ENCODE data around the gene TMPO. TPM values are rescaled to one million over a fixed set of nuclear protein-coding genes. Genes with fewer than 3 reads are reported as not detected.
"Not testable (repeated sequence)": the region's sequence is repeated elsewhere in the genome, so short reads cannot be mapped to it uniquely, and the experiment has no call there.

TMPO gene
- total and polyA plus RNA-seq, 2 experiments from 2014 or later, result 75.5 to 256 TPM

- H3K27me3 Mint-ChIP-seq (ENCODE audit: insufficient read depth, low read depth, poor library complexity), result peaks cover 30% of the 10 kb centered on the region
- H3K4me3 ChIP-seq, result peak overlapping the region; percentile 69
- peaks cover 7% of the 10 kb centered on the region for H3K4me1 Mint-ChIP-seq
- H3F3A ChIP-seq (replicated peaks; ENCODE audit: low read depth), result peaks cover 4% of the 10 kb centered on the region; the same call in 1 of the 2 replicates
- peak overlapping the region; percentile 72 for H3K4me2 ChIP-seq
- peak overlapping the region; percentile 97; the same call in 1 of the 2 replicates for H3K27ac ChIP-seq (ENCODE audit: low read depth)
- no peaks in the 10 kb centered on the region for H4K20me1 ChIP-seq (replicated peaks; ENCODE audit: insufficient read depth)
- TF ChIP-seq ZNF462 (CRISPR knock-in tag; IDR thresholded peaks at IDR 0.05) (no peak), ZNF331 (CRISPR knock-in tag; IDR thresholded peaks at IDR 0.05; ENCODE audit: low read depth) (no peak), EZH2phosphoT487 (IDR thresholded peaks at IDR 0.05; ENCODE audit: unreplicated experiment) (no peak), JUNB (IDR thresholded peaks at IDR 0.05; ENCODE audit: unreplicated experiment) (no peak), NANOG (IDR thresholded peaks at IDR 0.05; ENCODE audit: borderline replicate concordance) (no peak), EZH2 (IDR thresholded peaks at IDR 0.05; ENCODE audit: low read depth, unreplicated experiment) (no peak)
- DNase-seq (ENCODE audit: low spot score) (no peak), ATAC-seq (no peak)
- peaks cover under 1% of the 10 kb centered on the region; the same call in 1 of the 2 replicates for H3K4me1 ChIP-seq (ENCODE audit: insufficient read depth)
- peaks cover 12% of the 10 kb centered on the region; the same call in 2 of the 3 replicates for H3K36me3 Mint-ChIP-seq (ENCODE audit: low read depth)
- H3K79me2 ChIP-seq (replicated peaks; ENCODE audit: insufficient read depth), result no peaks in the 10 kb centered on the region
- peak overlapping the region; percentile 86 for H3K4me3 Mint-ChIP-seq
- H3K27me3 ChIP-seq (ENCODE audit: insufficient read depth), result no peaks in the 10 kb centered on the region
- no peaks in the 10 kb centered on the region; the same call in 1 of the 2 replicates for H3K9me2 ChIP-seq (ENCODE audit: insufficient read depth)
- no peaks in the 10 kb centered on the region for H3K36me3 ChIP-seq (ENCODE audit: insufficient read depth)
- peak overlapping the region; percentile 98; the same call in 1 of the 2 replicates for H3K27ac Mint-ChIP-seq
- peaks cover 15% of the 10 kb centered on the region; the same call in 2 of the 3 replicates for H3K9me3 Mint-ChIP-seq
- H2AFZ ChIP-seq, result no peak overlapping the region
Measured at GRCh38 chr12:98504368-98504617, 11.1 kb upstream of the TMPO start.

GRCh38 chr12:98509063-98509462, 6.3 kb upstream of the TMPO start:
- Histone ChIP-seq H3K4me3 (no peak overlapping the region), H3K36me3 (ENCODE audit: insufficient read depth) (no peaks in the 10 kb centered on the region), H3K27me3 (ENCODE audit: insufficient read depth) (no peaks in the 10 kb centered on the region), H3K4me1 (ENCODE audit: insufficient read depth) (peaks cover 5% of the 10 kb centered on the region), H2AFZ (no peak overlapping the region), H3K9me2 (ENCODE audit: insufficient read depth) (no peaks in the 10 kb centered on the region), H3K27ac (ENCODE audit: low read depth) (peak overlapping the region; percentile 63), H4K20me1 (replicated peaks; ENCODE audit: insufficient read depth) (no peaks in the 10 kb centered on the region), H3K79me2 (replicated peaks; ENCODE audit: insufficient read depth) (peaks cover 10% of the 10 kb centered on the region), H3F3A (replicated peaks; ENCODE audit: low read depth) (no peaks in the 10 kb centered on the region; the same call in 1 of the 2 replicates), H3K4me2 (peak overlapping the region; percentile 3; the same call in 1 of the 2 replicates)
- H3K27ac Mint-ChIP-seq, result peak overlapping the region; percentile 45
- ATAC-seq (no peak), DNase-seq (ENCODE audit: low spot score) (peak; percentile 57)
- peaks cover 12% of the 10 kb centered on the region for H3K27me3 Mint-ChIP-seq (ENCODE audit: insufficient read depth, low read depth, poor library complexity)
- peaks cover 22% of the 10 kb centered on the region for H3K4me1 Mint-ChIP-seq
- no peak overlapping the region for H3K4me3 Mint-ChIP-seq
- no peak for TF ChIP-seq ETS1 (IDR thresholded peaks at IDR 0.05)
- peak; percentile 65; the same call in 1 of the 2 replicates for TF ChIP-seq NANOG (IDR thresholded peaks at IDR 0.05; ENCODE audit: borderline replicate concordance)
- peaks cover 3% of the 10 kb centered on the region; the same call in 2 of the 3 replicates for H3K9me3 Mint-ChIP-seq
- peaks cover 10% of the 10 kb centered on the region for H3K36me3 Mint-ChIP-seq (ENCODE audit: low read depth)

- H3K9me3 Mint-ChIP-seq; H4K20me1 ChIP-seq (replicated peaks; ENCODE audit: insufficient read depth); H3K27me3 ChIP-seq (ENCODE audit: insufficient read depth); ATAC-seq; H3K27ac Mint-ChIP-seq; H3K4me3 ChIP-seq; H3K4me3 Mint-ChIP-seq; H3F3A ChIP-seq (replicated peaks; ENCODE audit: low read depth); H3K4me1 ChIP-seq (ENCODE audit: insufficient read depth); DNase-seq (ENCODE audit: low spot score); H3K36me3 ChIP-seq (ENCODE audit: insufficient read depth); H3K4me2 ChIP-seq; H3K9me2 ChIP-seq (ENCODE audit: insufficient read depth); H2AFZ ChIP-seq: not testable (repeated sequence)
- H3K79me2 ChIP-seq (replicated peaks; ENCODE audit: insufficient read depth), result peaks cover 32% of the 10 kb centered on the region
- 0 out of 2 replicates have a peak overlapping the region, but pooled peaks have one; percentile 9 for H3K27ac ChIP-seq (ENCODE audit: low read depth)
- Mint-ChIP-seq H3K4me1 (peaks cover 22% of the 10 kb centered on the region), H3K27me3 (ENCODE audit: insufficient read depth, low read depth, poor library complexity) (peaks cover 13% of the 10 kb centered on the region), H3K36me3 (ENCODE audit: low read depth) (peaks cover 14% of the 10 kb centered on the region)
Measured at GRCh38 chr12:98511806-98512205, 3.6 kb upstream of the TMPO start.

All from GM23338 (cell line).